Measurements from ENCODE around the gene SPINK5.

GRCh38 chr5:148168246-148168645 is 104.5 kb downstream of the SPINK5 start, which contains the start of gene SPINK14:
- TF ChIP-seq CTCF (IDR thresholded peaks at IDR 0.05) (no peak), POLR2AphosphoS5 (IDR thresholded peaks at IDR 0.05; ENCODE audit: low read depth, low read length) (no peak), REST (IDR thresholded peaks at IDR 0.05; ENCODE audit: insufficient read depth in 1 of 2, low read depth in 2 of 2, low read length in 1 of 2) (no peak), SIN3A (IDR thresholded peaks at IDR 0.05; ENCODE audit: borderline replicate concordance, insufficient read depth, low read depth, low read length) (no peak)
